MM.1S (cell line): Measurements from ENCODE around the gene CTNNBIP1.

Experiments used
- CTCF ChIP-seq: fragments of 300-600 bp; sonication (generic); IDR thresholded peaks from 2 replicates; pipeline ENCODE4 v1.5.1; 2016; ENCODE audit warnings: antibody characterized with exemption, low read length, mixed read lengths
- EZH2 ChIP-seq: fragments of 300-600 bp; sonication (generic); optimal IDR thresholded peaks from 2 replicates; pipeline ENCODE3; 2017; ENCODE audit warnings: low read depth, mild to moderate bottlenecking, antibody characterized with exemption, low read length, mixed read lengths
- EZH2phosphoT487 ChIP-seq: fragments of 300-600 bp; sonication (generic); IDR thresholded peaks from 2 replicates; pipeline ENCODE4 v1.6.1; 2018; ENCODE audit warnings: antibody characterized with exemption, low read length

GRCh38 chr1:9912264-9912936 lies 2.3 kb upstream of the CTNNBIP1 start:
- TF ChIP-seq CTCF (no peak), EZH2 (no peak), EZH2phosphoT487 (no peak)
